ENCODE measurements around the gene RIN2. TPM values are rescaled to one million over a fixed set of nuclear protein-coding genes. Genes with fewer than 3 reads are reported as not detected.

RIN2 gene
- total RNA-seq, 1 experiment from 2014 or later = 1.0 TPM

DNA sequence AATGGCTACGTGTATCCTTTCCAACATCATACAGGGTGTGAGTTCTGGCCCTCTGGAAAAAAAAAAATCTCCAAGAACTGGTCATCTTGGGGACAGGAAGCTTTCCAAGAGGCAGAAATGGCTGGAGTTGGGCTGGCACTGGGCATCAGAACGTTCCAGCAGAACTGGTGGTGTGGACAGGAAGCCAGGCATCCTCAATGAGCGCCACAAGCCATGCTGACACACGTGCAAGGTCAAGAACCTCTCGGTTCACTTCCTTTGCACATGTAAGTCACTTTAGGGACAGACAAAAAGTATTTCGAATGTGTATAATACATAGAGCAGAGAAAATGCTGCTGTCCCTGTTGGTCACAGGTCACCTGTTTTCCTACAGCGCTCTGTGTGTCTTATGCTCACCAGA is 27.4 kb upstream of the RIN2 start:
- no peaks in the 10 kb centered on the region for H3K36me3 Mint-ChIP-seq (ENCODE audit: insufficient read depth in 1 of 3, low read depth in 3 of 3)
- H3K27me3 Mint-ChIP-seq (ENCODE audit: low read depth) = no peaks in the 10 kb centered on the region
- no peak overlapping the region for H3K4me3 Mint-ChIP-seq
- Histone ChIP-seq H3K56ac (ENCODE audit: insufficient read length, low read depth, low read length) (no peak overlapping the region), H4K5ac (ENCODE audit: insufficient read length, low read depth, low read length) (no peak overlapping the region), H3K23me2 (ENCODE audit: insufficient read length, low read depth, low read length, poor library complexity, severe bottlenecking) (no peaks in the 10 kb centered on the region), H4K91ac (ENCODE audit: insufficient read length, low read depth, low read length) (no peak overlapping the region), H3K79me1 (ENCODE audit: insufficient read depth, low read depth, low read length, poor library complexity, severe bottlenecking) (no peaks in the 10 kb centered on the region), H4K20me1 (ENCODE audit: control insufficient read depth, insufficient read depth, insufficient read length) (no peaks in the 10 kb centered on the region), H2BK120ac (ENCODE audit: low read depth, low read length, poor library complexity, severe bottlenecking) (no peak overlapping the region), H4K8ac (replicated peaks; ENCODE audit: insufficient read length, low read depth, low read length) (no peak overlapping the region), H3K9me3 (ENCODE audit: control insufficient read depth, low read depth, low read length) (no peaks in the 10 kb centered on the region), H2AK5ac (ENCODE audit: insufficient read length, low read length) (no peak overlapping the region), H3K4ac (ENCODE audit: low read depth, low read length) (no peak overlapping the region), H2BK20ac (ENCODE audit: low read depth, low read length, poor library complexity, severe bottlenecking) (no peak overlapping the region), H3K79me2 (ENCODE audit: insufficient read depth, low read length) (no peaks in the 10 kb centered on the region), H3K27me3 (ENCODE audit: insufficient read depth, low read length) (no peaks in the 10 kb centered on the region), H3K23ac (ENCODE audit: insufficient read length, low read depth, low read length) (no peak overlapping the region), H3K27ac (ENCODE audit: insufficient read length, low read depth, low read length) (no peak overlapping the region), H3K14ac (ENCODE audit: insufficient read depth, low read length) (no peak overlapping the region), H2AFZ (ENCODE audit: low read length) (no peak overlapping the region), H2BK12ac (ENCODE audit: insufficient read length, low read depth, low read length) (no peak overlapping the region), H3K4me1 (ENCODE audit: insufficient read depth, low read length) (no peaks in the 10 kb centered on the region), H3K4me2 (ENCODE audit: insufficient read depth, insufficient read length, low read length) (no peak overlapping the region), H2BK15ac (ENCODE audit: low read depth, low read length) (no peak overlapping the region), H3K9ac (ENCODE audit: extremely low read depth, insufficient read length, low read length) (no peak overlapping the region), H3T11ph (ENCODE audit: low read length) (no peak overlapping the region), H2BK5ac (ENCODE audit: insufficient read length, low read length) (no peak overlapping the region), H3K18ac (ENCODE audit: insufficient read length, low read depth, low read length) (no peak overlapping the region)
- no peak for DNase-seq
- H3K4me1 Mint-ChIP-seq = peaks cover 6 to 9% of the 10 kb centered on the region in 2 experiments
- H3K9me3 Mint-ChIP-seq = no peaks in the 10 kb centered on the region
- TF ChIP-seq, protein P1, sequence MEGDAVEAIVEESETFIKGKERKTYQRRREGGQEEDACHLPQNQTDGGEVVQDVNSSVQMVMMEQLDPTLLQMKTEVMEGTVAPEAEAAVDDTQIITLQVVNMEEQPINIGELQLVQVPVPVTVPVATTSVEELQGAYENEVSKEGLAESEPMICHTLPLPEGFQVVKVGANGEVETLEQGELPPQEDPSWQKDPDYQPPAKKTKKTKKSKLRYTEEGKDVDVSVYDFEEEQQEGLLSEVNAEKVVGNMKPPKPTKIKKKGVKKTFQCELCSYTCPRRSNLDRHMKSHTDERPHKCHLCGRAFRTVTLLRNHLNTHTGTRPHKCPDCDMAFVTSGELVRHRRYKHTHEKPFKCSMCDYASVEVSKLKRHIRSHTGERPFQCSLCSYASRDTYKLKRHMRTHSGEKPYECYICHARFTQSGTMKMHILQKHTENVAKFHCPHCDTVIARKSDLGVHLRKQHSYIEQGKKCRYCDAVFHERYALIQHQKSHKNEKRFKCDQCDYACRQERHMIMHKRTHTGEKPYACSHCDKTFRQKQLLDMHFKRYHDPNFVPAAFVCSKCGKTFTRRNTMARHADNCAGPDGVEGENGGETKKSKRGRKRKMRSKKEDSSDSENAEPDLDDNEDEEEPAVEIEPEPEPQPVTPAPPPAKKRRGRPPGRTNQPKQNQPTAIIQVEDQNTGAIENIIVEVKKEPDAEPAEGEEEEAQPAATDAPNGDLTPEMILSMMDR (conservative IDR thresholded peaks at IDR 0.05) = no peak
- H3K27ac Mint-ChIP-seq = no peak overlapping the region
- WGBS (ENCODE audit: extremely low coverage, insufficient read length, low lambda C conversion rate) = no CpG with 5 or more reads among the region's 7 CpGs

All from H9 (cell line).